ACC112 (cell line): ENCODE data around the gene CTDP1.
"Not testable (repeated sequence)": the region's sequence is repeated elsewhere in the genome, so short reads cannot be mapped to it uniquely, and the experiment has no call there.

Experiments used
- H2AFZ ChIP-seq: fragments of 200-600 bp; sonication (generic); one replicate; pipeline ENCODE4 v1.6.0; 2017; ENCODE audit warnings: antibody characterized with exemption, low read length; ENCODE audit not compliant: unreplicated experiment
- H3K27ac ChIP-seq: fragments of 200-600 bp; sonication (generic); 2 replicates; pipeline ENCODE4 v1.5.1; 2014; ENCODE audit warnings: low read depth, mild to moderate bottlenecking, antibody characterized with exemption, low read length, moderate library complexity
- H3K27me3 ChIP-seq: fragments of 200-600 bp; sonication (generic); 2 replicates; pipeline ENCODE4 v1.6.1; 2014; ENCODE audit warnings: mild to moderate bottlenecking, antibody characterized with exemption, low read length, moderate library complexity, mixed read lengths; ENCODE audit not compliant: insufficient read depth
- H3K36me3 ChIP-seq: fragments of 200-600 bp; sonication (generic); 2 replicates; pipeline ENCODE4 v1.6.1; 2016; ENCODE audit warnings: mild to moderate bottlenecking, antibody characterized with exemption, low read length, moderate library complexity, mixed read lengths; ENCODE audit not compliant: insufficient read depth
- H3K4me1 ChIP-seq: fragments of 200-600 bp; sonication (generic); one replicate; pipeline ENCODE4 v1.6.1; 2016; ENCODE audit warnings: low read length, mixed read lengths; ENCODE audit not compliant: insufficient read depth, unreplicated experiment, control insufficient read depth
- H3K4me3 ChIP-seq: fragments of 200-600 bp; sonication (generic); 2 replicates; pipeline ENCODE4 v1.5.1; 2014; ENCODE audit warnings: mild to moderate bottlenecking, low read depth, low read length
- H3K79me2 ChIP-seq: fragments of 200-600 bp; sonication (generic); one replicate; pipeline ENCODE4 v1.6.0; 2016; ENCODE audit warnings: low read length; ENCODE audit not compliant: control insufficient read depth, unreplicated experiment, insufficient read depth

Gene CTDP1

DNA sequence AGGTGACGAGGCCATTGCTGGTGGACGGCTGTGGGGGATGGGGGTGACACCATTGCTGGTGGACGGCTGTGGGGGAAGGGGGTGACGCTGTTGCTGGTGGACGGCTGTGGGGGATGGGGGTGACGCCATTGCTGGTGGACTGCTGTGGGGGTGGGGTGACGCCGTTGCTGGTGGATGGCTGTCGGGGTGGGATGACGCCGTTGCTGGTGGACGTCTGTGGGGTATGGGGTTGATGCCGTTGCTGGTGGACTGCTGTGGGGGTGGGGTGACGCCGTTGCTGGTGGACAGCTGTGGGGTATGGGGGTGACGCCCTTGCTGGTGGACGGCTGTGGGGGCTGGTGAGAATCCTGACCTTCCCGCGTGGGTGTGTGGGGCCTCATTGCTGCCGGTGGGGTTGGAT, 47.1 kb downstream of the CTDP1 start:
- peaks cover 70% of the 10 kb centered on the region for H3K36me3 ChIP-seq
- H3K4me3 ChIP-seq, result no peak overlapping the region
- no peaks in the 10 kb centered on the region for H3K4me1 ChIP-seq
- H3K27ac ChIP-seq, result no peak overlapping the region
- H3K79me2 ChIP-seq, result no peaks in the 10 kb centered on the region
- H2AFZ ChIP-seq, result no peak overlapping the region
- no peaks in the 10 kb centered on the region for H3K27me3 ChIP-seq

DNA sequence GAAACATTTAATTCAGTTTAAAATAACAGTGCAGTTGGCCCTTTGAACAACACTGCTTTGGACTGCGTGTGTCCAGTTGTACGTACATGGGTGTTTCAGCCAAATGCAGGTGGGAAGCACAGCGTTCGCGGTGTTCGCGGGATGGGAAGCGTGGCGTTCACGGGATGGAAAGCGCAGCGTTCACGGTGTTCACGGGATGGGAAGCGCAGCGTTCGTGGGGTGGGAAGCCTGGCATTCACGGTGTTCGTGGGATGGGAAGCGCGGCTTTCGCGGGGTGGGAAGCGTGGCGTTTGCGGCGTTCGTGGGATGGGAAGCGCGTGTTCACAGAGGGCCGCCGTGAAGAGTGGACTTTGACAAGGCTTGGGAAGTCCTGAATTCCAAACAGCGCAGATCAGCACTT, 47.6 kb downstream of the CTDP1 start:
- H3K79me2 ChIP-seq, result no peaks in the 10 kb centered on the region
- no peak overlapping the region for H2AFZ ChIP-seq
- no peak overlapping the region for H3K27ac ChIP-seq
- H3K4me1 ChIP-seq, result no peaks in the 10 kb centered on the region
- H3K36me3 ChIP-seq, result peaks cover 74% of the 10 kb centered on the region
- H3K4me3 ChIP-seq, result no peak overlapping the region
- H3K27me3 ChIP-seq, result no peaks in the 10 kb centered on the region

DNA sequence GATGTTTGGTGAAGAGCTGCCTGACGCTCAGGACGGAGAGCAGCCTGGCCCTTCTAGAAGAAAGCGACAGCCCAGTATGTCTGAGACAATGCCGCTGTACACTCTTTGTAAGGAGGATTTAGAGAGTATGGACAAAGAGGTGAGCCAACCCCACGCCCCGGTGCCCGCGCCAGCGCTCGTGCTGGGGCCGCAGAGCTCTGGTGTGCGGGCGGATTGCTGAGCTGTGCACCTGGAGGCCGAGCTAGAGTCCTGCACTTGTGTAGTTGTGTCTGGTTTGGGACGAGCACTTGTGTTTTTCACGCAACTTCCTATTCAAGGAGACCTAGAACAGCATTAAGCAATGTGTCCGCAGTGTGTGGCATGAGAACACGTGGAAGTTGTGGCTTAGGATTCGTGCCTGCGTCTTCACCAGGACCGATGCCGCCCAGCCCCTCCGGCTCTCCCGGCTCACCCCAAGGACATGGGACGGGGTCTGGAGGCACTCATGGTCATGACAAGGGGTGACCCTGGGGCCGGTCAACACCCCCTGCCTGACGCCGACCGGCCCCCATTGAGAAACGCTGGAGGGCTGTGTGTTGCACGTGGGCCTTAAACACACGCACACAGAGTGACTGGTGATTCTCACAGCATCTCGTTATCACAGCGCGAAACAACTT, 49.5 kb downstream of the CTDP1 start:
- Histone ChIP-seq H3K4me1 (no peaks in the 10 kb centered on the region), H3K36me3 (peaks cover 83% of the 10 kb centered on the region), H2AFZ (no peak overlapping the region), H3K4me3 (no peak overlapping the region), H3K79me2 (no peaks in the 10 kb centered on the region), H3K27me3 (no peaks in the 10 kb centered on the region), H3K27ac (no peak overlapping the region)

DNA sequence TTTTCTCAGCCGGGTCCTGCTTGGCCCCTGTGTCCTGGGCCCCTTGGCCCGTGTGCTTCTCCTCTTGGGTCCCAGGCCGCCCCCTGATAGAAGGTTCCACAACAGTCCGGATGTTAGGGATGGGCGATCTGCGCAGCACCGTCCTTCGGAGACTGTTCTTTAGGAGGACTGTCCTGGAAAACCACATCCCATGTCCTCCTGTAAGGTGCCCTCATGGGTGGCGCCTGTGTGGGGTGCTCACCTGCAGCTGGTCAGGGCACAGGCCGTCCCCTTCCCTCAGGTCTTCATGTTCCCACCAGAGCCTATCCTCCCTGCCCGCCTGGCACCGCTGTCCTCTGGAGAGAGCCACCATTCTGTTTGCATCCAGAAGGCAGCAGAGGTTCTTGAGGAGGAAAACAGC, 50.0 kb downstream of the CTDP1 start:
- Histone ChIP-seq H3K4me1 (no peaks in the 10 kb centered on the region), H3K27ac (no peak overlapping the region), H2AFZ (no peak overlapping the region), H3K79me2 (no peaks in the 10 kb centered on the region), H3K27me3 (no peaks in the 10 kb centered on the region), H3K36me3 (peaks cover 83% of the 10 kb centered on the region), H3K4me3 (no peak overlapping the region)

DNA sequence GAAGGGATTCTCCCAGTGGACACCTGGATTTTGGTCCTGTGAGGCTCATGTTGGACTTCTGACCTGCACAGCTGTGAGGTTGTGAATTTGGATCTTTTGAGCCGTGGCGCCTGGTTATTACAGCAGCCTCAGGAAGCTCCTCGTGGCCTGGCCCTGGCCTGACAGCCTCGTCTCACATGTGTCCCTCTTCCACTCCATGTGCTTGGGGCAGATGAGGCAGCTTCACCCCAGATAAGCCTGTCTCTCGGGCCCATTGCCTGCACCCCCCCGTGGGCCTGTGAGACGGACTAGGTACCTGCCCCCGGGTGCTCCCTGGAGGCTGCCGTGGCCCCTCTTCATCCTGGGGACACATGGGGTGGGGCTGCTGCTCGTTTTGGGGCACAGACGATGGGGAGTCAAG, 51.2 kb downstream of the CTDP1 start:
- Histone ChIP-seq H3K4me1 (no peaks in the 10 kb centered on the region), H3K36me3 (peaks cover 82% of the 10 kb centered on the region), H3K79me2 (no peaks in the 10 kb centered on the region), H3K4me3 (no peak overlapping the region), H2AFZ (no peak overlapping the region), H3K27me3 (no peaks in the 10 kb centered on the region), H3K27ac (no peak overlapping the region)

DNA sequence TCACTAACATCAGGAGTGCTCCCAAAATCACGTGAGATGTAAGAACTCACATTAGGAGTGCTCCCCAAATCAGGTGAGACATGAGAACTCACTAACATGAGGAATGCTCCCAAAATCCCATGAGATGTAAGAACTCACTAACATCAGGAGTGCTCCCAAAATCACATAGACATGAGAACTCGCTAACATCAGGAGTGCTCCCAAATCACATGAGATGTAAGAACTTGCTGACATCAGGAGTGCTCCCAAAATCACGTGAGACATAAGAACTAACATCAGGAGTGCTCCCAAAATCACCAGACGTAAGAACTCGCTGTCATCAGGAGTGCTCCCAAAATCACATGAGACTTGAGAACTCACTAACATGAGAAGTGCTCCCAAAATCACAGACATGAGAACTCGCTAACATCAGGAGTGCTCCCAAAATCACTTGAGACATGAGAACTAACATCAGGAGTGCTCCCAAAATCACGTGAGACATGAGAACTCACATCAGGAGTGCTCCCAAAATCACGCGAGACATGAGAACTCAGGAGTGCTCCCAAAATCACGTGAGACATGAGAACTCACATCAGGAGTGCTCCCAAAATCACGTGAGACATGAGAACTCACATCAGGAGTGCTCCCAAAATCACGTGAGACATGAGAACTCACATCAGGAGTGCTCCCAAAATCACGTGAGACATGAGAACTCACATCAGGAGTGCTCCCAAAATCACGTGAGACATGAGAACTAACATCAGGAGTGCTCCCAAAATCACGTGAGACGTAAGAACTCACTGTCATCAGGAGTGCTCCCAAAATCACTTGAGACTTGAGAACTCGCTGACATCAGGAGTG, 52.5 kb downstream of the CTDP1 start:
- H3K36me3 ChIP-seq, result peaks cover 87% of the 10 kb centered on the region
- H3K27ac ChIP-seq, H3K79me2 ChIP-seq, H3K27me3 ChIP-seq, H3K4me3 ChIP-seq, H2AFZ ChIP-seq, H3K4me1 ChIP-seq: not testable (repeated sequence)

DNA sequence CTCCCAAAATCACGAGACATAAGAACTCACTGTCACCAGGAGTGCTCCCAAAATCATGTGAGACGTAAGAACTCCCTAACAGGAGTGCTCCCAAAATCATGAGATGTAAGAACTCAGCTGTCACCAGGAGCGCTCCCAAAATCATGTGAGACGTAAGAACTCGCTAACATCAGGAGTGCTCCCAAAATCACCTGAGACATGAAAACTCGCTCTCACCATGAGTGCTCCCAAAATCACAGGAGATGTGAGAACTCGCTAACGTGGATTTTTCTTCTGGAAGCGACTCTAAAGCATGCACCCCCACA, 53.1 kb downstream of the CTDP1 start:
- H2AFZ ChIP-seq, result no peak overlapping the region
- H3K27ac ChIP-seq, result no peak overlapping the region
- no peaks in the 10 kb centered on the region for H3K27me3 ChIP-seq
- no peaks in the 10 kb centered on the region for H3K79me2 ChIP-seq
- peaks cover 90% of the 10 kb centered on the region for H3K36me3 ChIP-seq
- H3K4me1 ChIP-seq, result no peaks in the 10 kb centered on the region
- H3K4me3 ChIP-seq, result no peak overlapping the region

DNA sequence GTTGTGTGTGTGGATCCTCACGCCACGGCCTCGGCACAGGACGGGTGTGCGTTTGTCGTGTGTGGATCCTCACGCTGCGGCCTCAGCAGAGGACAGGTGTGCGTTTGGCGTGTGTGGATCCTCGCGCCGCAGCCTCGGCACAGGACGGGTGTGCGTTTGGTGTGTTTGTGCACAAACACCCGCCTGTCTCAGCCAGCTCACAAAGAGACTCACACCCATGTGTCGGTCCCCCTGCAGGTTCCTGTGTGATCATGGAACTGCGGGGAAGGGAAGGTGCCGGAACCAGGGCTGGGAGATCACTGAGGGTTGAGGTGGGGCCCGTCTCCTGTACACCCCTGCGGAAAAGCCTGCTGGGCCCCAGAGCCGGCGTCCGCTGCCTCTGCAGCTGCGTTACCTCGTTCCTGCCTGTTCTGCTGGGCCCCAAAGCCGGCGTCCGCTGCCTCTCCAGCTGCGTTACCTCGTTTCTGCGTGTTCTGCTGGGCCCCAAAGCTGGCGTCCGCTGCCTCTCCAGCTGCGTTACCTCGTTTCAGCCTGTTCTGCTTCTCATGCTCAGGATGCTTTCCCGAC, 53.6 kb downstream of the CTDP1 start:
- Histone ChIP-seq H3K4me1 (no peaks in the 10 kb centered on the region), H3K4me3 (no peak overlapping the region), H2AFZ (no peak overlapping the region), H3K36me3 (peaks cover 91% of the 10 kb centered on the region), H3K79me2 (no peaks in the 10 kb centered on the region), H3K27me3 (no peaks in the 10 kb centered on the region), H3K27ac (no peak overlapping the region)

DNA sequence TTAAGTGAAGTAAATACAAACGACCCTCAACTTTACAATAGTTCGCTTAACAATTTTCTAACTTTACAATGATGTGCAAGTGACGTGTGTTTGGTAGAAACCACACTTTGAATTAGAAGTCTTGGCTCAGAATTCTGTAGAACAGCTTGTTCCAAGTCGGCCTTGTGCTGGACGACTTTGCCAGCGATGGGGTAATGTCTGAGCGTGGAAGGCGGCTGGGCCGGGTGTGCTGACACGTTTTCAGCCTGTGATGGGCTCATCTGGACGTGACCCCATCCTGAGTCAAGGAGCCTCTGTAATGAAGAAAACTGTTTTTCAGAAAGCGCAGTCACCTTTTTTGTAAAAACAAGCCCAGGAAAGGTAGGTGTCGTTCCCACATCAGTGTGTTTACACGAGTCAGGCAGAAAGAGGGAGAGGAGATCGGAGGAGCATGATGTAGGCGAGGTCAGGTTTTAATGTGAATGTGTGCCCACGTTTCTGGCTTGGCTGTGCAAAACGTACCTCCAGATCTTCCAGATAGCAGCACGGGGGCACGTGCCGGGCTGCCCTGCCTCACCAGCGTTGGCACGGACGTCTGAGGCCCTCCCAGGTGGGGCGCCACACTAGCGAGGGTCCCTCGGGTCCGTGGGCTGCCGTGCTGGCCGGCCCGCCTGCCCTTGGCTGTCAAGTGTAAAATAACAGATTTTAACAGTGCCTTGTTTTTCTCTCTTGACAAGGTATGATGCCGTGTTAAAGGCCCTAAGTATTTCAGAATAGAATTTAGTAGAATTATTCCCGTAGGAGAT, 54.6 kb downstream of the CTDP1 start:
- peaks cover 91% of the 10 kb centered on the region for H3K36me3 ChIP-seq
- H3K79me2 ChIP-seq, result no peaks in the 10 kb centered on the region

DNA sequence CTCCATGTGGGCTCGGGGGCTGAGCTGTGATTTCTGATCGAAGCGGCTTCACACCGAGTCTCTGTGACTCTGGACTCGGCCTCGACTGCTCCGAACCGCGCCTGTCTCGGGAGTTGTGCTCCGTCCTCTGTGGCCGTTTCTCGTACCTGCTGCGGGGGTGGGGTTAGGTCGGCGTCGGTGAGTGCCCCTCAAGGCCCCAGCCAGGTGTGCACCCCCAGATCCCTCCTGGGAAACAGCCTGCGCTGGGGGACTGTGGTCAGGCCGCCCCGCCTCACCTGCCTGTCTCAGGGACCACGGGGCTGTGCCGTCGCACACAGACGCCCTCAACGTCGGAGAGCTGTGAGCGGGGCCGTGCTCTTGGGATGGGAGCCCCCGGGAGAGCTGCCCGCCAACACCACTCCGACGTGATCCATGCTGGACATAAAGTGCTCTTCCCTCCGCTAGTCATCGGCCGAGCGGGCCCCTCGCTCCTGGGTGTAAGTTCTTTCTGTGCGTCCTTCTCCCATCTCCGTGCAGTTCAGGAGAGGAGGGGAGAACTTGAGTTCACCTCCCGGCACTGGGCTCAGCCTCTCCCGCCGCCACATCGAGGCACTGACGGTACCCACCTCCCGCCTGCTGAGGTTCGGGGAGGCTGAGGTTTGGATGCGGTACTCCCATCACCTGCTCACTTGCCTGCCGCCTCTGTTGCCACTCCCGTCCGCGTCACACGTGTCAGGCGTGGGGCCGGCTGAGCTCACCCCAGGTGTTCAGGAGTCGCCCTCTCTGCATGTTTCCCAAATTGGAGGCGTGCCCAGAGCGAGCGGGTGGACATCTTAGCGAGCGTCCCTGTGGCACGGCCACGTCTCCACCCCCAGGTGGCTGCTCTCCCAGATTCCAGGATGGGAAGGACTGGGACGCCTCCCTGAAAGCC, 55.7 kb downstream of the CTDP1 start:
- H3K4me1 ChIP-seq, result no peaks in the 10 kb centered on the region
- H2AFZ ChIP-seq, result no peak overlapping the region
- H3K36me3 ChIP-seq, result peaks cover 86% of the 10 kb centered on the region
- no peaks in the 10 kb centered on the region for H3K27me3 ChIP-seq
- no peaks in the 10 kb centered on the region for H3K79me2 ChIP-seq
- H3K27ac ChIP-seq, result no peak overlapping the region
- H3K4me3 ChIP-seq, result no peak overlapping the region

More for the DNA sequence above, 54.6 kb downstream of the CTDP1 start:
- H3K27ac ChIP-seq, result no peak overlapping the region
- H3K27me3 ChIP-seq, result no peaks in the 10 kb centered on the region
- H3K4me1 ChIP-seq, result no peaks in the 10 kb centered on the region
- no peak overlapping the region for H3K4me3 ChIP-seq
- H2AFZ ChIP-seq, result no peak overlapping the region
